HCT116 (cell line): ENCODE measurements around the gene GRHPR. TPM values are rescaled to one million over a fixed set of nuclear protein-coding genes. Genes with fewer than 3 reads are reported as not detected.

Experiments used
- ATAC-seq: fragments of 200-7000 bp; cut with Tn5 transposase; 2 replicates; pipeline ENCODE4 v1.9.1; 2020; ENCODE audit warnings: mild to moderate bottlenecking, moderate library complexity
- BruUV-seq: library from RNA; stranded (reverse); fragments of 400-500 nt; replicated peaks from 2 replicates; lab custom pipeline; 2021; lab: Mats Ljungman, UMichigan
- CTCF ChIA-PET: fragments of 300-600 bp; sonication (Branson Sonifier 250); formaldehyde crosslinking; loops from one replicate; lab custom pipeline; 2021; ENCODE audit warnings: antibody characterized with exemption; lab: Charles Lee
- POLR2A ChIA-PET: fragments of 300-600, 350-600 bp; sonication (Branson Sonifier 250); formaldehyde crosslinking; loops from one replicate; lab custom pipeline; 2021; ENCODE audit warnings: antibody characterized with exemption; lab: Charles Lee
- RAD21 ChIA-PET, 2 experiments: fragments of 300-600 bp; sonication (Branson Sonifier 250); formaldehyde crosslinking; loops; one replicate each; lab custom pipeline; 2023; ENCODE audit warnings: low total read pairs in 2 of 2; ENCODE audit not compliant: uncharacterized antibody in 2 of 2, unreplicated experiment in 2 of 2, low non-redundant PET in 1 of 2; lab: Charles Lee
- DNase-seq: peaks from one replicate; pipeline ENCODE4 v3.0.0-alpha.2; 2010; ENCODE audit warnings: low read depth, low spot score
- H2AFZ ChIP-seq: fragments of 200-600 bp; shearing (Covaris generic), sonication (generic); 2 replicates; pipeline ENCODE4 v1.6.1; 2017; ENCODE audit warnings: low read depth, mixed run types, mixed read lengths, antibody characterized with exemption, low read length; ENCODE audit not compliant: poor library complexity, severe bottlenecking
- H3K27ac ChIP-seq: 2 replicates; pipeline ENCODE4 v1.5.1; 2012; ENCODE audit warnings: low read depth, low read length
- H3K27me3 ChIP-seq: fragments of 200-600 bp; sonication (generic); 2 replicates; pipeline ENCODE4 v1.6.1; 2016; ENCODE audit warnings: mixed run types, low read length, mixed read lengths; ENCODE audit not compliant: insufficient read depth
- H3K36me3 ChIP-seq, 2 experiments: fragments of 200-500 bp in 1 of 2; fragments of 200-600 bp in 1 of 2; sonication (Bioruptor generic) in 1 of 2; sonication (generic) in 1 of 2; 2 replicates each; pipeline versions ENCODE4 v1.5.1 to v1.6.1; 2014 to 2016; ENCODE audit warnings: low read length in 2 of 2, inconsistent platforms in 1 of 2, mixed read lengths in 1 of 2, mixed run types in 1 of 2; ENCODE audit not compliant: insufficient read depth in 2 of 2, control insufficient read depth in 1 of 2
- H3K4me1 ChIP-seq, 2 experiments: fragments of 200-600 bp in 1 of 2; sonication (generic) in 1 of 2; 2 replicates each; pipeline versions ENCODE4 v1.5.1 to v1.6.1; 2012 to 2017; ENCODE audit warnings: low read length in 2 of 2, inconsistent platforms in 1 of 2, mild to moderate bottlenecking in 1 of 2, mixed read lengths in 1 of 2, mixed run types in 1 of 2, moderate library complexity in 1 of 2; ENCODE audit not compliant: insufficient read depth in 2 of 2, control insufficient read depth in 1 of 2
- H3K4me2 ChIP-seq: fragments of 200-600 bp; sonication (generic); 2 replicates; pipeline ENCODE4 v1.6.1; 2017; ENCODE audit warnings: mixed run types, low read length, mixed read lengths
- H3K4me3 ChIP-seq, 2 experiments: fragments of 200-600 bp in 1 of 2; sonication (generic) in 1 of 2; replicated peaks in 1 of 2; 2 replicates each; pipeline ENCODE4 v1.5.1; 2011 to 2016; ENCODE audit warnings: low read length in 2 of 2, control low read depth in 1 of 2, low read depth in 1 of 2, mild to moderate bottlenecking in 1 of 2, mixed read lengths in 1 of 2, mixed run types in 1 of 2
- H3K79me2 ChIP-seq: fragments of 200-600 bp; sonication (generic); 2 replicates; pipeline ENCODE4 v1.6.1; 2017; ENCODE audit warnings: mild to moderate bottlenecking, mixed run types, low read length, moderate library complexity, mixed read lengths; ENCODE audit not compliant: insufficient read depth
- H3K9ac ChIP-seq: fragments of 200-600 bp; sonication (generic); 2 replicates; pipeline ENCODE4 v1.6.1; 2016; ENCODE audit warnings: low read length, mixed read lengths
- H3K9me2 ChIP-seq: fragments of 200-600 bp; sonication (generic), shearing (Covaris generic); 2 replicates; pipeline ENCODE4 v1.6.1; 2017; ENCODE audit warnings: mixed run types, mild to moderate bottlenecking, moderate library complexity; ENCODE audit not compliant: insufficient read depth
- H3K9me3 ChIP-seq, 2 experiments: fragments of 200-500 bp in 1 of 2; fragments of 200-600 bp in 1 of 2; sonication (Bioruptor generic) in 1 of 2; sonication (generic) in 1 of 2; 2 replicates each; pipeline ENCODE4 v1.6.1; 2014 to 2017; ENCODE audit warnings: low read length in 2 of 2, mixed read lengths in 2 of 2, inconsistent platforms in 1 of 2, low read depth in 1 of 2, mild to moderate bottlenecking in 1 of 2, mixed run types in 1 of 2, moderate library complexity in 1 of 2; ENCODE audit not compliant: control insufficient read depth in 1 of 2, insufficient read depth in 1 of 2
- H4K20me1 ChIP-seq: fragments of 200-600 bp; sonication (generic), shearing (Covaris generic); 2 replicates; pipeline ENCODE4 v1.6.1; 2017; ENCODE audit warnings: mixed run types, mild to moderate bottlenecking, moderate library complexity; ENCODE audit not compliant: insufficient read depth
- CBX3 ChIP-seq: IDR thresholded peaks from 2 replicates; pipeline ENCODE4 v1.6.1; 2012; ENCODE audit warnings: low read depth
- EGR1 ChIP-seq: IDR thresholded peaks from 2 replicates; pipeline ENCODE4 v1.6.1; 2012; ENCODE audit warnings: low read depth
- EZH2phosphoT487 ChIP-seq: fragments of 200-600 bp; IDR thresholded peaks from 2 replicates; pipeline ENCODE4 v1.6.1; 2018; ENCODE audit warnings: antibody characterized with exemption, borderline replicate concordance
- FOSL1 ChIP-seq: IDR thresholded peaks from 2 replicates; pipeline ENCODE4 v1.6.1; 2012; ENCODE audit warnings: low read depth
- JUND ChIP-seq: IDR thresholded peaks from 2 replicates; pipeline ENCODE4 v1.6.1; 2012
- POLR2AphosphoS5 ChIP-seq: IDR thresholded peaks from 2 replicates; pipeline ENCODE4 v1.6.1; 2011; ENCODE audit warnings: mild to moderate bottlenecking, low read depth, low read length, moderate library complexity
- RAD21 ChIP-seq: IDR thresholded peaks from 2 replicates; pipeline ENCODE4 v1.6.1; 2012; ENCODE audit warnings: low read depth, mild to moderate bottlenecking
- SIN3A ChIP-seq: IDR thresholded peaks from 2 replicates; pipeline ENCODE4 v1.6.1; 2012; ENCODE audit warnings: low read depth
- YY1 ChIP-seq: IDR thresholded peaks from 2 replicates; pipeline ENCODE4 v1.6.1; 2011; ENCODE audit warnings: low read length, low read depth, moderate library complexity, mild to moderate bottlenecking; ENCODE audit not compliant: insufficient replicate concordance; ENCODE audit errors: extremely low read depth
- ZFX ChIP-seq: fragments of 450-650 bp; IDR thresholded peaks from 2 replicates; pipeline ENCODE4 v1.6.1; 2017
- ZNF274 ChIP-seq: fragments of 200-500 bp; sonication (Bioruptor generic); IDR thresholded peaks from 2 replicates; pipeline ENCODE4 v1.6.1; 2014; ENCODE audit warnings: mild to moderate bottlenecking, low read depth, low read length, inconsistent platforms
- intact Hi-C: fragments of 100-400 bp; cut with micrococcal nuclease; formaldehyde crosslinking; loops from 2 replicates; pipeline ENCODE4 v1.10.0; 2022
- total RNA-seq: library from RNA; stranded (reverse); gene quantifications from one replicate; pipeline ENCODE4 v1.2.1, GENCODE V29; 2021; ENCODE audit not compliant: unreplicated experiment
- TF ChIP-seq, protein P1 (sequence below), 3 experiments: fragments of 200-600 bp in 1 of 3; sonication (generic) in 1 of 3; IDR thresholded peaks in 2 of 3; conservative IDR thresholded peaks in 1 of 3; 2 replicates each; pipeline ENCODE4 v1.5.1; 2012 to 2017; ENCODE audit warnings: low read depth in 2 of 3, low read length in 2 of 3, antibody characterized with exemption in 1 of 3, borderline replicate concordance in 1 of 3, control low read depth in 1 of 3, mild to moderate bottlenecking in 1 of 3, mixed read lengths in 1 of 3, mixed run types in 1 of 3, moderate library complexity in 1 of 3; ENCODE audit not compliant: insufficient read depth in 1 of 3
- TF ChIP-seq, protein P2 (sequence below): IDR thresholded peaks from 2 replicates; pipeline ENCODE4 v1.6.1; 2011; ENCODE audit warnings: mild to moderate bottlenecking, low read length, moderate library complexity; ENCODE audit not compliant: insufficient replicate concordance; ENCODE audit errors: extremely low read depth

Gene GRHPR
- total RNA-seq, 1 experiment from 2014 or later: 106 TPM

DNA sequence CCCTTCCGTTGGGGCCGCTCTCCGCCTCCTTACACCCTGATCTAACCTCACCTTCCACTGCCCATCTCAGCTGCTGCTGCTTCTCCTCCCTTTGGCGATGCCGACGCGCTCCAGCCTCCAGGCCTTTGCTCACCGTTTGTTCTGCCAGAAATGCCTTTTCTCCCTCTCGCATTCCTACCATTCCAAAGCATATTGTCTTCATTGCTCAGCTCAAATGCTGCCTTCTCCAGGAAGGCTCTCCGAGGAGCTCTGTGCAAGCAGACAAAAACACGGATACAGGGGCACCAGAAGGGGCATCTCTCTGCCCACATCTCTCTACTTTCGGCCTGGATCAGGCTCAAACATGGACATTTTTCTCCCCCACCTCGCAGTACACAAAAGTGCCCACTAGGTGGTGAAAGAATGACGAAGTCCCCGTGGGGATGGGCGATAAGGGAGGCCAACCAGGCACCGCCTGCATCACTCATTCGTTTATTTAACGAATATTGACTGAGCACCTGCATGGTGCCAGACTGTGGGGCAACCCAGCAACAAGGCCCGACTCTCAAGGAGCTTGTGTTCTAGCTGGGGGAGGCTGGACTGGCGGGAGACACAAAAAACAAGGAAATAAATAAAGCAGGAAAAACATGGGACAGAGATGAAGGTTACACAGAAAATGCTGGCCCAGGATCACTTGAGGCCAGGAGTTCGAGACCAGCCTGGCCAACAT is 7.3 kb upstream of the GRHPR start (continued):
- TF ChIP-seq SIN3A (no peak), RAD21 (peak; percentile 77), YY1 (no peak), JUND (no peak), ZNF274 (no peak)

DNA sequence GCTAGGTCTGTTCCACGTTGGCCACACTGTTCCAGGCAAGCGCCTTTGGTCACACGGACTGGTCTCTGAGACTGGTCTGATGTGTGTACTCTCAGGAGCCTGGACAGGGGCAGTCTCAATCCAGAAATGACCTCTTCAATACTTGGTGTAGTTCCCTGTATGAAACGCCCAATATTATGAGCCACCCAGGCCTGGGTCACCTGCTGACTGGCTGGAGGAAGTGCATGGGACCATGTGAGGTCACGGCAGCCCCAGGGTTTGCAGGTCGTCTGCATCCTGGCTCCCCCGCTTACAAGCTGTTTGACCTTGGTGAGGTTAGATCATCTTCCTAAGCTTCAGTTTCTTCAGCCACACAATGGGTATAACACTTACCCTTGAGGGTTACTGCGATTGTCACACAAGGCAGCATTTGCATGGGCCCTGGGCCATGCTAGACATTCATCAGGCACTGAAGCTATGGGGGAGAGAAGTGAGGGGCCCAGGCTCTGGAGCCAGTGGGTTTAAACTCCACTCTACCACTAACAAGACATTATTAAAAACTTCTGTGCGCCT is 5.2 kb upstream of the GRHPR start:
- no peak overlapping the region for H3K9ac ChIP-seq
- ATAC-seq: no peak
- H3K9me3 ChIP-seq: no peaks in the 10 kb centered on the region
- H3K27ac ChIP-seq: no peak overlapping the region
- intact Hi-C loops: no loop called here
- H3K4me3 ChIP-seq: no peak overlapping the region
- no peaks in the 10 kb centered on the region for H3K9me2 ChIP-seq
- TF ChIP-seq, protein P1, sequence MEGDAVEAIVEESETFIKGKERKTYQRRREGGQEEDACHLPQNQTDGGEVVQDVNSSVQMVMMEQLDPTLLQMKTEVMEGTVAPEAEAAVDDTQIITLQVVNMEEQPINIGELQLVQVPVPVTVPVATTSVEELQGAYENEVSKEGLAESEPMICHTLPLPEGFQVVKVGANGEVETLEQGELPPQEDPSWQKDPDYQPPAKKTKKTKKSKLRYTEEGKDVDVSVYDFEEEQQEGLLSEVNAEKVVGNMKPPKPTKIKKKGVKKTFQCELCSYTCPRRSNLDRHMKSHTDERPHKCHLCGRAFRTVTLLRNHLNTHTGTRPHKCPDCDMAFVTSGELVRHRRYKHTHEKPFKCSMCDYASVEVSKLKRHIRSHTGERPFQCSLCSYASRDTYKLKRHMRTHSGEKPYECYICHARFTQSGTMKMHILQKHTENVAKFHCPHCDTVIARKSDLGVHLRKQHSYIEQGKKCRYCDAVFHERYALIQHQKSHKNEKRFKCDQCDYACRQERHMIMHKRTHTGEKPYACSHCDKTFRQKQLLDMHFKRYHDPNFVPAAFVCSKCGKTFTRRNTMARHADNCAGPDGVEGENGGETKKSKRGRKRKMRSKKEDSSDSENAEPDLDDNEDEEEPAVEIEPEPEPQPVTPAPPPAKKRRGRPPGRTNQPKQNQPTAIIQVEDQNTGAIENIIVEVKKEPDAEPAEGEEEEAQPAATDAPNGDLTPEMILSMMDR (IDR thresholded peaks at IDR 0.05 in 2 of 3, conservative IDR thresholded peaks at IDR 0.05 in 1 of 3; ENCODE audit: borderline replicate concordance in 1 of 3, insufficient read depth in 1 of 3, low read depth in 2 of 3, low read length in 2 of 3): no peak
- TF ChIP-seq CBX3 (no peak), ZFX (no peak), POLR2AphosphoS5 (no peak), EGR1 (no peak), FOSL1 (no peak), EZH2phosphoT487 (no peak)
- TF ChIP-seq, protein P2, sequence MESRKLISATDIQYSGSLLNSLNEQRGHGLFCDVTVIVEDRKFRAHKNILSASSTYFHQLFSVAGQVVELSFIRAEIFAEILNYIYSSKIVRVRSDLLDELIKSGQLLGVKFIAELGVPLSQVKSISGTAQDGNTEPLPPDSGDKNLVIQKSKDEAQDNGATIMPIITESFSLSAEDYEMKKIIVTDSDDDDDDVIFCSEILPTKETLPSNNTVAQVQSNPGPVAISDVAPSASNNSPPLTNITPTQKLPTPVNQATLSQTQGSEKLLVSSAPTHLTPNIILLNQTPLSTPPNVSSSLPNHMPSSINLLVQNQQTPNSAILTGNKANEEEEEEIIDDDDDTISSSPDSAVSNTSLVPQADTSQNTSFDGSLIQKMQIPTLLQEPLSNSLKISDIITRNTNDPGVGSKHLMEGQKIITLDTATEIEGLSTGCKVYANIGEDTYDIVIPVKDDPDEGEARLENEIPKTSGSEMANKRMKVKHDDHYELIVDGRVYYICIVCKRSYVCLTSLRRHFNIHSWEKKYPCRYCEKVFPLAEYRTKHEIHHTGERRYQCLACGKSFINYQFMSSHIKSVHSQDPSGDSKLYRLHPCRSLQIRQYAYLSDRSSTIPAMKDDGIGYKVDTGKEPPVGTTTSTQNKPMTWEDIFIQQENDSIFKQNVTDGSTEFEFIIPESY: no peak
- RAD21 ChIA-PET: no interaction called here
- no peak for DNase-seq
- CTCF ChIA-PET: no interaction called here
- H3K4me1 ChIP-seq: peaks cover 0 to 19% of the 10 kb centered on the region in 2 experiments; a peak in 3 of 4 replicates
- no TSS peak for BruUV-seq
- H3K27me3 ChIP-seq: no peaks in the 10 kb centered on the region
- no peaks in the 10 kb centered on the region for H3K36me3 ChIP-seq
- no peaks in the 10 kb centered on the region for H3K79me2 ChIP-seq
- no peaks in the 10 kb centered on the region for H4K20me1 ChIP-seq
- no peak overlapping the region for H3K4me2 ChIP-seq
- H2AFZ ChIP-seq: no peak overlapping the region
- POLR2A ChIA-PET: no interaction called here
